Right cardiac atrium (tissue), 5 donors: ENCODE data around the gene FCSK. TPM values are rescaled to one million over a fixed set of nuclear protein-coding genes. Genes with fewer than 3 reads are reported as not detected.
A peak's percentile ranks its signal among the peaks of the same experiment; 100 is the strongest.

Experiments used
- ATAC-seq, 2 donors: fragments of 200-7000 bp; cut with Tn5 transposase; one replicate each; pipeline versions ENCODE4 v1.8.0 to v1.9.1; 2020; ENCODE audit warnings: moderate library complexity in 2 of 2, mild to moderate bottlenecking in 1 of 2
- DNase-seq, 3 donors: peaks; one replicate each; pipeline ENCODE4 v3.0.0-alpha.2; 2020
- H3K27ac ChIP-seq: one replicate; pipeline ENCODE4 v1.5.1; 2013; ENCODE audit warnings: mild to moderate bottlenecking, low read length, control low read depth, moderate library complexity
- H3K27me3 ChIP-seq: one replicate; pipeline ENCODE4 v1.6.1; 2013; ENCODE audit not compliant: control insufficient read depth, insufficient read depth
- H3K4me1 ChIP-seq: one replicate; pipeline ENCODE4 v1.6.1; 2013; ENCODE audit warnings: low read length; ENCODE audit not compliant: control insufficient read depth, insufficient read depth
- H3K4me3 ChIP-seq: one replicate; pipeline ENCODE4 v1.5.1; 2013; ENCODE audit warnings: low read length, control low read depth
- H3K9me3 ChIP-seq: one replicate; pipeline ENCODE4 v1.6.1; 2013; ENCODE audit warnings: low read length; ENCODE audit not compliant: control insufficient read depth
- WGBS: extraction: QIAGEN DNeasy Blood & Tissue Kit; methylation state at CpG from one replicate; pipeline ENCODE4 v1.1.7; 2013; 5-methylcytosine and 5-hydroxymethylcytosine counted together
- intact Hi-C, 4 donors: fragments of 100-400 bp; cut with DNase I; formaldehyde crosslinking; loops; one replicate each; pipeline versions ENCODE4 v1.11.0 to v1.14.0; 2022 to 2023
- polyA plus RNA-seq: library from polyadenylated mRNA; stranded (reverse); fragments of 200-250 nt; gene quantifications from one replicate; pipeline ENCODE4 v1.2.3, GENCODE V29; 2013
- total RNA-seq, 4 donors: library from RNA; stranded (reverse); fragmentation: NEBNext Ultra II Directional; extraction: Animal tissue kit (Norgen Biotek cat#: 25700); gene quantifications; one replicate each; pipeline ENCODE4 v1.2.1, GENCODE V29; 2021
- donor health status: healthy with polysubstance abuse.
- donor health status: DM: no; HTN: yes; CAD: no.
- donor health status: DM: no; HTN: no; CAD: no.
- donor health status: DM: no; HTN: yes; CAD: no; lungs with severe emphysema.
- donor health status: DM: yes; HTN: yes; CAD: no.

Gene FCSK
- total and polyA plus RNA-seq, 5 donors = 8.3 to 12.3 (median 11.3) TPM

GRCh38 chr16:70460737-70461261 is 6.4 kb downstream of the FCSK start:
- ATAC-seq (peak; percentile 87 to 92), DNase-seq (no peak)
- 43% methylated on average over 8 of the region's 8 CpGs for WGBS
- Histone ChIP-seq H3K4me3 (no peak overlapping the region), H3K4me1 (no peaks in the 10 kb centered on the region), H3K27ac (peak overlapping the region; percentile 69), H3K9me3 (no peaks in the 10 kb centered on the region), H3K27me3 (no peaks in the 10 kb centered on the region)
- intact Hi-C loops = no loop called here

GRCh38 chr16:70463235-70463634 is 8.8 kb downstream of the FCSK start:
- DNase-seq (no peak), ATAC-seq (no peak)
- H3K27ac ChIP-seq = no peak overlapping the region
- intact Hi-C loops = no loop called here
- no peaks in the 10 kb centered on the region for H3K9me3 ChIP-seq
- no peaks in the 10 kb centered on the region for H3K27me3 ChIP-seq
- H3K4me3 ChIP-seq = no peak overlapping the region
- WGBS = 96% methylated on average over 2 of the region's 2 CpGs
- H3K4me1 ChIP-seq = no peaks in the 10 kb centered on the region

- intact Hi-C loops = no loop called here
- WGBS = 90% methylated on average over 13 of the region's 13 CpGs
These were observed 11.8 kb downstream of the FCSK start for GRCh38 chr16:70465999-70466804.

GRCh38 chr16:70466805-70467076 is 12.3 kb downstream of the FCSK start:
- intact Hi-C loops = no loop called here
- ATAC-seq = no peak
- no peaks in the 10 kb centered on the region for H3K4me1 ChIP-seq
- no peaks in the 10 kb centered on the region for H3K27me3 ChIP-seq
- H3K27ac ChIP-seq = no peak overlapping the region
- 77% methylated on average over 7 of the region's 7 CpGs for WGBS
- no peaks in the 10 kb centered on the region for H3K9me3 ChIP-seq
- no peak overlapping the region for H3K4me3 ChIP-seq
- no peak for DNase-seq

More at GRCh38 chr16:70465999-70466804, 11.8 kb downstream of the FCSK start:
- ATAC-seq = no peak
- Histone ChIP-seq H3K4me1 (no peaks in the 10 kb centered on the region), H3K9me3 (no peaks in the 10 kb centered on the region), H3K27ac (no peak overlapping the region), H3K4me3 (no peak overlapping the region), H3K27me3 (no peaks in the 10 kb centered on the region)
- no peak for DNase-seq

- Histone ChIP-seq H3K27ac (no peak overlapping the region), H3K9me3 (no peaks in the 10 kb centered on the region), H3K4me1 (no peaks in the 10 kb centered on the region), H3K4me3 (no peak overlapping the region), H3K27me3 (no peaks in the 10 kb centered on the region)
- intact Hi-C loops = no loop called here
- 88% methylated on average over 11 of the region's 11 CpGs for WGBS
- DNase-seq (no peak), ATAC-seq (no peak)
These were observed 12.7 kb downstream of the FCSK start for GRCh38 chr16:70467113-70467512.

GRCh38 chr16:70467608-70468007 is 13.2 kb downstream of the FCSK start:
- DNase-seq (no peak), ATAC-seq (no peak)
- H3K4me3 ChIP-seq = no peak overlapping the region
- H3K9me3 ChIP-seq = no peaks in the 10 kb centered on the region
- no peaks in the 10 kb centered on the region for H3K27me3 ChIP-seq
- intact Hi-C loops = no loop called here
- no peak overlapping the region for H3K27ac ChIP-seq
- H3K4me1 ChIP-seq = no peaks in the 10 kb centered on the region
- 93% methylated on average over 8 of the region's 8 CpGs for WGBS

- Histone ChIP-seq H3K27ac (no peak overlapping the region), H3K4me3 (no peak overlapping the region), H3K9me3 (no peaks in the 10 kb centered on the region), H3K27me3 (no peaks in the 10 kb centered on the region), H3K4me1 (no peaks in the 10 kb centered on the region)
- DNase-seq = no peak
- WGBS = 92% methylated on average over 16 of the region's 16 CpGs
- no peak for ATAC-seq
- intact Hi-C loops = no loop called here
These were observed 14.6 kb downstream of the FCSK start for GRCh38 chr16:70468776-70469525.

- Histone ChIP-seq H3K27me3 (no peaks in the 10 kb centered on the region), H3K9me3 (no peaks in the 10 kb centered on the region), H3K27ac (no peak overlapping the region), H3K4me1 (no peaks in the 10 kb centered on the region), H3K4me3 (no peak overlapping the region)
- no peak for ATAC-seq
- intact Hi-C loops = loop anchor here in 2 of 4 donors (10.0 kb wide), 1 partner anchor 76 kb away; no protein-coding TSS in a partner anchor
- DNase-seq = no peak
- 92% methylated on average over 10 of the region's 10 CpGs for WGBS
These were observed 15.9 kb downstream of the FCSK start for GRCh38 chr16:70470141-70470926.

- intact Hi-C loops = loop anchor here in 2 of 4 donors (10.0 kb wide), 1 partner anchor 76 kb away; no protein-coding TSS in a partner anchor
- DNase-seq = peak in 2 of 3 donors; percentile 75 to 78
These were observed 16.5 kb downstream of the FCSK start for GRCh38 chr16:70470927-70471341.

GRCh38 chr16:70472786-70473433 is 18.5 kb downstream of the FCSK start:
- 90% methylated on average over 28 of the region's 28 CpGs for WGBS
- intact Hi-C loops = loop anchor here in 2 of 4 donors (10.0 kb wide), 1 partner anchor 78 kb away; no protein-coding TSS in a partner anchor
- H3K27me3 ChIP-seq = no peaks in the 10 kb centered on the region
- no peak overlapping the region for H3K27ac ChIP-seq
- H3K4me3 ChIP-seq = no peak overlapping the region
- H3K4me1 ChIP-seq = no peaks in the 10 kb centered on the region
- ATAC-seq (no peak), DNase-seq (peak in 1 of 3 donors; percentile 27)
- no peaks in the 10 kb centered on the region for H3K9me3 ChIP-seq

More at GRCh38 chr16:70470927-70471341, 16.5 kb downstream of the FCSK start:
- Histone ChIP-seq H3K4me3 (no peak overlapping the region), H3K27me3 (no peaks in the 10 kb centered on the region), H3K9me3 (no peaks in the 10 kb centered on the region), H3K4me1 (no peaks in the 10 kb centered on the region), H3K27ac (no peak overlapping the region)
- peak; percentile 38 to 47 for ATAC-seq
- WGBS = 62% methylated on average over 17 of the region's 17 CpGs
